HG03565 (cell line): ENCODE measurements around the gene DUSP18.
"Not testable (repeated sequence)": the region's sequence is repeated elsewhere in the genome, so short reads cannot be mapped to it uniquely, and the experiment has no call there.

Experiments used
- ATAC-seq: cut with Tn5 transposase; IDR thresholded peaks from one replicate; pipeline ENCODE4 v1.9.1; 2021; ENCODE audit warnings: mild to moderate bottlenecking, moderate library complexity; ENCODE audit not compliant: unreplicated experiment

The DUSP18 gene

DNA sequence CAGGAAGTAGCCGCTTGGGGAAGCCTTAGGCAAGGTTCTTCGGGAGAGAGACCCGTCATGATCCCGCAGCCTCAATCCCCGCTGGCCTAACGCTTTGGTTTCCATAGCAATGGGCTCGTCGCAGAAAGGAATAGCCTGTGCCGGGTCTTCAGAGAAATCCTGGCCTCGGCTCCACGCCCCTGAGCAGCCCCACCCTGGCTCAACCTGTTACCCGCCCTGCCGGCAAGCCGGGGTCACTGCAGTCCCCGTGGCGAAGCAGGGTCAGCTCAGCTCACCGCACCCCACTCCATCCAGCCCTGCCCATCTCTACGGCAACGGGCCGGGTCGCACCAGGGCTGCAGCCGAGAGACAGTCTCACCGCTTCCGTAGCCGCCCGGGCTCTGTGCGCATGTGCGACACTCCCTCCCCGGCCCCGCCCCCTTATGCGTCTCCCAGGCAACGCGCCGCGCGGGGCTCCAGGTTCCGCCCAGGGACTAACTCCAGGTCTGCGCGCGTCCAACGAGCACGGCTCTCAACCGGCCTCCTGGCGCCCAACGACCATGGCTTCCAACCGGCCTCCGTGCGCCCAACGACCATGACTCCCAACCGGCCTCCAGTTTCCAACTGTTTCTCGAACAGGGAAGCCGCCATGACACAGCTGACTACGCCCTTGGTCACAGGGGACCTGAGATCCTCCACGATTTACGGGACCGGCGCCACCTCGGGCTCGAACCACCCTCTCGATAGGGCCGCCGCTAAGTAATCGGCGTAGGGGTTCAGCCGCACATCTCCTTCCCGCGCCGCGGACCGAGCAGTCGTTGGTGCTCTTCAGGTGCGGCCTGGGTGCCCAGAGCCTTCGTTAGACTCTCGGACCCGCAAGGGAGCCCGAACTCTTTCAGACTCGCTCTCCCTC lies at the start of gene DUSP18:
DUSP18 (minus strand) TSS at position 382 of the 892 bp plus-strand sequence. CDS start 3,872 bp downstream, outside the sequence.
- ATAC-seq, result peak; percentile 84

GRCh38 chr22:30714062-30714461 lies 46.4 kb upstream of the DUSP18 start:
- no peak for ATAC-seq

DNA sequence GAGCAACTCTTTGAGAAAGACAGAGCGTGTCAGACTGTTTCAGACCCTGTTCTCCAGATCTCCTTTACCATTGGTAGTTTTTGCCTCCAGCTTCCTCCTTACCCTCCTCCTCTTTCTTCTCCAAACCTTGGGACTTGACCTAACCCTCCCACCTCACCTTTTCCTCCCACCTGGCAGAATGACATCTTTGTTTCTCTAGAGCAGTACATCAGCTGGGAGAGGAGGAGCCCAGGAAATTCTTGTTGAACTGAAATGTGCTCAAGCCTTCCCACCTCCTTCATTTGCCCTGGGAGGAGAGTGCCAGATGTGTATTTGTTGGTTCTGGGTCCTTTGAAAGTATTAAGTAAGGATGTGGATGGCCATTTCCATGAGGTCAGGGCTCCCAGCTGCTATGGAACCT lies 44.4 kb upstream of the DUSP18 start:
- no peak for ATAC-seq

DNA sequence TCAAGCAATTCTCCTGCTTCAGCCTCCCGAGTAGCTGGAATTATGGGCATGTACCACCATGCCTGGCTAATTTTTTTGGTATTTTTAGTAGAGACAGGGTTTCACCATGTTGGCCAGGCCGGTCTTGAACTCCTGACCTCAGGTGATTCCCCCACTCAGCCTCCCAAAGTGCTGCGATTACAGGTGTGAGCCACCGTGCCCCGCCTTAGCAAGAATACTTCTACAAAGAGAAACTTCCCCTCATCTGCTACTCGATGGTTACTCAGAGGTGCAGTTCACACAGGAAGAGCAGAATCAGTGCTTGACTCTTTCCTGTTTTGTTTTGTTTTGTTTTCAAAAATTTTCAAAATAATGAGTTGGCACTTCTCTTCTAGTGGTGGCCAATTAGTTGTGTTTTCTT lies 42.3 kb upstream of the DUSP18 start:
- ATAC-seq, result not testable (repeated sequence)

- peak; percentile 37 for ATAC-seq
These were observed 38.3 kb upstream of the DUSP18 start for GRCh38 chr22:30705710-30706651.

- ATAC-seq, result no peak
These were observed 37.3 kb upstream of the DUSP18 start for GRCh38 chr22:30704978-30705377.

DNA sequence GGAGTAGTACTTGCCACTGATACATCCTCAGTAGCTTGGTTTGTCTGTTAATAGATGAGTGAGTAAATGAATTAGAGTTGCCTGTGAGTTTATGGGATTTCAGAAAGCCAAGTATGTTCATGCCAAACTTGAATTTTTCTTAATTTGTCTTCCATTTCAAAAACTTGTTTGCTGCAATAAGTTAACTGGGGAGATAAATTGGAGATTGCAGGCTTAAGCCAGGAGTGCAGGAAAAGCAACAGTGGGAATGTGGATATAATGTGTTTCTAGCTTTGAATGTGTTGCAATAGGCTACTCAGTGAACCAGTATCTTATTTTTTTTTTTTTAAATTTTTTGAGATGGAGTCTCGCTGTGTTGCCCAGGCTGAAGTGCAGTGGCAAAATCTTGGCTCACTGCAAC lies 35.2 kb upstream of the DUSP18 start:
- no peak for ATAC-seq

GRCh38 chr22:30701872-30702271 lies 34.2 kb upstream of the DUSP18 start:
- no peak for ATAC-seq

DNA sequence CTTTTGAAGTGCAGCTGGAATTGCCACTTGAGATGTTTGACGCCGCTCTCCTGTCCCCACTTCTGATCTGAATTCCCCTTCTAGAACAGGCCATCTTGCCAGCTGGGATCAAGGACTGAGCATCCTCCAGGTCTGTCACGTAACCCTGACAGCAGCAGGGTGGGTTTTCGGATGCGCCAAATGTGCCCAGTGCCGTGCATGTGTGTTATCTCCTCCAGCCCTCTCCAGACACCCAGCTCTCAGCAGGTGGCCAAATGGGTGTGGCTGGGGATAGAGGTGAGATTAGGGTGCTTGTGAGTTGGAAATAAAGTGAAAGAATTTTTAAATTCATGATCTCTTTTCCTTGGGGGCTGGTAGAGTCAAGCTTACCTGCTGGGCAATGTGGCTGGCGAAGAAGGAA lies 30.3 kb upstream of the DUSP18 start:
- no peak for ATAC-seq

GRCh38 chr22:30695871-30696655 lies 28.4 kb upstream of the DUSP18 start:
- ATAC-seq, result no peak

DNA sequence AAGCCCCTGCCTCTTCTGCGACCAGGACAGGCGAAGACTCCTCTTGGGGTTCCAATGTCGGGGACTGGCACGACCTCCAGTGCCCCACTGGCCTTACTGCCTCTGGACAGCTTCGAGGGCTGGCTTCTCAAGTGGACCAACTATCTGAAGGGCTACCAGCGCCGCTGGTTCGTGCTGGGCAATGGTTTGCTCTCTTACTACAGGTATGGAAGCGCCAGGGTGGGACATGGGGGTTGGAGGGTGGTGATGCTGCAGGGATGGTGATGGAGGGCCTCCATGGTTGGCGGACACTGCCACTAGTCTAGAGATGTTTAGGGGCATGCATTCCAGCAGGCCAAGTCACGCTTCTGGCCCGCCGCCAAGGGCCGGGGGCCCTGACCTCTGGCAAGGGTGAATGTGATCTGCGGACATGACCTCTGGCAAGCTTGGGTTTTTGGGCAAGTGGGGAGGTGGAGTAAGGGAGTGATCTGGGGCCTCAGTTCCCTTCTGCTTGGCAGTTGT lies 27.7 kb upstream of the DUSP18 start:
- ATAC-seq, result no peak

DNA sequence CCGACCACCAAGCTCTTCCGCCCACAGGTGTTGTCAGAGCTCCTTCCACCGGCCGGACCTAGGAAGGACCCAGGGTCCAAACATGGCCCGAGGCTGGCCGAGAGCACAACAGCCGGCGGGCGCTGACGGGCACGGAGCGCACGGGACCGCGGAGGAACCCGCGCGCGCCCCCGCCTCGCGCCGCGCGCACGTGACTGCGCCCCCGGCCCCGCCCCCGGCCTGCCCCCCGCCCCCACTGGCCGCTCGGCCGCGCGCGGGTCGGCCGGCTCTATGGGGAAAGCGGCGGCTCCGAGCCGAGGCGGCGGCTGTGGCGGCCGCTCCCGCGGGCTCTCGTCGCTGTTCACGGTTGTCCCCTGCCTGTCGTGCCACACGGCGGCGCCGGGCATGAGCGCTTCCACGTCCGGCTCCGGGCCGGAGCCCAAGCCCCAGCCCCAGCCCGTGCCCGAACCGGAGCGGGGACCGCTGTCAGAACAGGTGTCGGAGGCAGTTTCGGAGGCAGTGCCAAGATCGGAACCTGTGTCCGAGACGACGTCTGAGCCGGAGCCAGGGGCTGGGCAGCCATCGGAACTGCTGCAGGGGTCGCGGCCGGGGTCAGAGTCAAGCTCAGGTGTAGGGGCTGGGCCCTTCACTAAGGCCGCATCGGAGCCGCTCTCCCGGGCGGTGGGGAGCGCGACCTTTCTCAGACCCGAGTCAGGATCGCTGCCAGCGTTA lies 27.1 kb upstream of the DUSP18 start, which contains the start of gene OSBP2:
OSBP2 (plus strand) TSS at position 235 of the 711 bp plus-strand sequence; CDS start at position 271, 36 bp downstream.
- no peak for ATAC-seq

GRCh38 chr22:30694171-30694639 lies 26.5 kb upstream of the DUSP18 start:
- ATAC-seq, result no peak

GRCh38 chr22:30691204-30691603 lies 23.5 kb upstream of the DUSP18 start:
- ATAC-seq, result no peak

GRCh38 chr22:30689622-30690021 lies 21.9 kb upstream of the DUSP18 start:
- ATAC-seq, result no peak

DNA sequence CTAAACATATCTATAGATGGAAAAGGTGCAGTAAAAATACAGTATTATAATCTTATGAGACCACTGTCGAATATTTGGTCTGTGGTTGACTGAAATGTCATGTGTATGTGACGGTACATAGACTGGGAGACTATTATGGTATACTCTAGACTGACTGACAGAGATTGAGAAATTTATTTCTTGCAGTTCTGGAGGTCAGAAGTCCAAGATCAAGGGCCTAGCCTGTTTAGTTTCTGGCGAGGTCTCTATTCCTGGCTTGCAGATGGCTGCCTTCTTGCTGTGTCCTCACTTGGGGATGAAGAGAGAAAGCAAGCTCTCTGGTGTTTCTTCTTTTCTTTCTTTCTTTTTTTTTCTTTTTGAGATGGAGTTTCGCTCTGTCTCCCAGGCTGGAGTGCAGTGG lies 19.7 kb upstream of the DUSP18 start:
- no peak for ATAC-seq

GRCh38 chr22:30685178-30685577 lies 17.5 kb upstream of the DUSP18 start:
- ATAC-seq, result no peak

GRCh38 chr22:30681831-30682230 lies 14.2 kb upstream of the DUSP18 start:
- ATAC-seq, result no peak

GRCh38 chr22:30680991-30681770 lies 13.5 kb upstream of the DUSP18 start:
- no peak for ATAC-seq
